Measurements from ENCODE around the gene NTF4.

Gene NTF4, protein sequence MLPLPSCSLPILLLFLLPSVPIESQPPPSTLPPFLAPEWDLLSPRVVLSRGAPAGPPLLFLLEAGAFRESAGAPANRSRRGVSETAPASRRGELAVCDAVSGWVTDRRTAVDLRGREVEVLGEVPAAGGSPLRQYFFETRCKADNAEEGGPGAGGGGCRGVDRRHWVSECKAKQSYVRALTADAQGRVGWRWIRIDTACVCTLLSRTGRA

DNA sequence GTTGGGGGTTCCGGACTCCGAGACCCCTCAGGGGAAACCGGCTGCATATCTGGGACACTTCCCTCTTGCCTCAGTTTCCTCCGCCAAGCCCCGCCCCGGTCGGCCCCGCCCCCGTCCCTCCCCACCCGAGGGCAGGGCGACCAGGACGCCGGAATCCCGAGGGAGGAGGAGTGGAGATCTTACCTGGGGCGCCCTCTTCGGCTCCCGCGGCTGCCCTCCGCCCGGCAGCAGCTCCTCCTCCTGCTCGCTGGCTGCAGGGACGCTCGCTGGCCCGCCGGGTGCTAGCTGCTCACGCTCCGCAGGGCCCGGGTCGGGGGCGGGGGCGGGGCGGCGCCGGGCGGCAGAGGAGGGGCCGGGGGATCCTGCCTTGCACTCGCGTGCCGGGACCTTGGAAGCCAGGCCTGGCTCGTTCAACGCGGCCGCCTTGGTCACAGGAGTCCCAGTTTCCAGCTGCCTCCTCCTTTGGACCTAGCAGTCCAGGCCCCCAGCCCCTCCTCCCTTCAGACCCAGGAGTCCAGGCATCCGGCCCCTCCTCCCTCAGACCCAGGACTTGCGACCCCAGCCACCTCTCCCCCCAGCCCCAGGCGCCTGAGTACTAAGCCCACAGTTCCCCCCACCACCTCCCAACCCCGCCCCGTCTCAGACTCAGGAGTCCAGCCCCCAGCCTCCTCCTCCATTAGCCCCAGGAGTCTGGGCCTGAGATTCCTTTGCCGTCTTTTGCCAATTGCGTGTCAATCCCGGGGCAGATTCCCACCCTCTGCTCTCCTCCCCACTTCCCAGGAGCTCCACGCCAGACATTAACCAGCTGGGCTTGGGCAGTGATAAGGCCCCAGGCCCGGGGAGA is at the start of gene NTF4:
TSS of gene NTF4 (minus strand) at position 51 of the 844 bp plus-strand sequence. CDS start 2,821 bp downstream, outside the sequence.
- DNase-seq (ENCODE audit: low spot score): no peak

DNA sequence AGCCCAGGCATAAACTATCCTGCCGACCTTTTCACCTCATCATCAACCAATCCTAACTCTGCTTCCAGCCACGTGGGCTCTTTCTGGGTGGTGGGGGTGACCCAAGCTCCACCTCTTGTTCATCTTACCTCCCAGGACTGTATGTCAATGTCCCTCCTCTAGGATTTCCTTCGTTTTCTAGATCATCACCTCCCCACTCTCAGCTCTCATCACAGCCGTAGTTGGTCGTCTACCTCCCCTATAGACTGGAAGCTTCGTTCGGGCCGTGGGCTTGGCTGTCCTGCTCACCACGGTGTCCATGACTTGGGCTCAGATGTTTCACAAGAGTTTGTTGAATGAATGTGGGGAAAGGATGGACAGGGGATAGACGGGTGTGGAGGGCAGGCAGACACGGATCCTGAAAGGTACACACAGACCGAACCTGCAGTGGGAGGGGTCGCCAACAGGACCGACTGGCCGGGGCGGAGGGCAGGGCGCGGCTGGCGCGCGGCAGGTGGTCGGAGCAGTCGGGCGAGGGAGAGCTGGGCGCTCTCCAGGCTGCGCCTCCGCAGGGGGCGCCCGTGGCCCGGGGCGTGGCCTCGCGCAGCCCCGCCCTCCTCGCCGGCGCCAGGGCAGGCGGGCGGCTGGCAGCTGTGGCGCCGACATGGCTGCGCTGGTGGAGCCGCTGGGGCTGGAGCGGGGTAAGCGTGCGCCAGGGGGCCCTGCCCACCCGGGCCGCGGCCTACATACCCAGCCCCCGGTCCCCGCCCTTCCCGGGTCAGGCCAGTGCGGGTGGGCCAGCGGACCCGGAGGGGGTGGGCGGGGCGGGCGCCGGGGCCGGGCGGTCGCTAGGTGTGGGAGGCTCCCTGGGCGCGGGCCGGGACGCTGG is 49.4 kb upstream of the NTF4 start, which contains the start of gene LIN7B:
TSS of gene LIN7B (plus strand) at position 609 of the 868 bp plus-strand sequence. CDS start at position 644, 35 bp downstream.
- peak; percentile 62 for DNase-seq (ENCODE audit: low spot score)

DNA sequence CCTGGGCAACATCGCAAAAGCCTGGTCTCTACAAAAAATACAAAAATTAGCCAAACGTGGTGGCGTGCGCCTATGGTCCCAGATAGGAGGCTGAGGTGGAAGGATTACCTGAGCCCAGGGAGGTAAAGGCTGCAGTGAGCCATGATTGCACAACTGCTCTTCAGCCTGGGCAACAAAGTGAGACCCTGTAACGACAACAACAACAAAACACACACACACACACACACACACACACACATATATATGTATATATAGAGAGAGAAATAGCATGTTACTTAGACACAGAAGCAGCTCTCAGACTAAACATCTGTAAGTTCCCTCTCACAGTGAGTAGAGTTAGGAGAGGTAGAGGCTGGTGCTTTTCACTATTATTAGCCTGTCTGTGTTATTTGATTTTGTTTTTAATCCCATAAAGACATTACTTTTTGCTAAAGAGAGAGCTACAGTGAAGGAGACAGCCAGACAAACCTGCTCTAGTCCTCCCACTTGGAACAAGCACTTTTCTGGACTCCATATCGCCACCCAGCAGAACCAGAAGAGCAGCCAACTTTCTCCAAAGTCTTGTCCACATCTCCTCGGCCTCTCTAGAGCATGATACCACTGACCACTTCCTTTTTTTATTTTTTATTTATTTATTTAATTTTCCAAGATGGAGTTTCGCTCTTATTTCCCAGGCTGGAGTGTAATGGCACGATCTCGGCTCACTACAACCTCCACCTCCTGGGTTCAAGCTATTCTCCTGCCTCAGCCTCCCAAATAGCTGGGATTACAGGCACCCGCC is 46.8 kb upstream of the NTF4 start:
- DNase-seq (ENCODE audit: low spot score): no peak

DNA sequence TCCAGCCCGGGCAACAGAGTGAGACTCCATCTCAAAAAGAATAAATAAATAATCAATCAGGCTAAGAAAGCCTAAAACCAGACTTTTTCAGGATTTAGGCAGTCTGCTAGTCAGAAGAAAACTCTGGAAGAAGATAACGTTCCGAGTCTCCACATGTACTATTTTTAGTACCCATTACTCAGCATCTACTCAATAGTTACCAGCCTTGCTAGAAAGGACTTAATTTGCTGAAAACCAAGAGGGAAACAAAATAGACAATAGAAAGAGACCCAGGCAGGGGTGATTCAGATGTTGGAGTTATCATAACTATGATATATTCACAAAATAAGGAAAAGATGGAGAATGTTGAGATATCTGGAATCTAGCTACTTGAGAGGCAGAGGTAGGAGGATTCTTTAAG is 45.9 kb upstream of the NTF4 start:
- no peak for DNase-seq (ENCODE audit: low spot score)

DNA sequence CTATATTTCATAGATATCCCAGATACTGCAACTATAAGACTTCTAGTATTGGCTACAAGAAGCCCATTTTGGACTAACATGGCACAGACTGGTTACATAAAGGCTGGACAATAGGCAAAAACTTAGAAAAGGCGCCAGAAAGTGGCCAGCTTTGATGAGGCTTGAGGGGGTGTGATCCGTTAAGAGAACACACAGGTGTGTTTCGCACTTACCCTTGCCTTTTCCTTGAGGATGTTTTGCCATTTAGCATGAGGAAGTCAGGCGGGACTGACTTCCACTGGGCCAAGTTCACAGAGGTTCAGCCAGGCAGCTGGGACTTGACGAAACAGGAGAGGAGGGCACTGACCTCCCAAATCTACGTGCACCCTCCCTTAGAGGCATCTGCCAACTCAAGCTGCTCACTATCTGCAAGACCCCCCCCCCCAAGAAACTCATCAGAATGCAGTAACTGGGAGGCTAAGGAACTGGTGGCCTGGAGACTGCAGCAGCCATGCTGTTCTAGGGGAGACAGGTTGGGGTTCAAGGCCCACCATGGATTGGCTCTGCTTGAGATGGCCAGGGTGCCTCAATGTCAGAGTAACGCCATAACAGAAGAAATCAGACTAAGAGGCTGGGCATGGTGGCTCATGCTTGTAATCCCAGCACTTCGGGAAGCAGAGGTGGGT is 45.1 kb upstream of the NTF4 start:
- no peak for DNase-seq (ENCODE audit: low spot score)

DNA sequence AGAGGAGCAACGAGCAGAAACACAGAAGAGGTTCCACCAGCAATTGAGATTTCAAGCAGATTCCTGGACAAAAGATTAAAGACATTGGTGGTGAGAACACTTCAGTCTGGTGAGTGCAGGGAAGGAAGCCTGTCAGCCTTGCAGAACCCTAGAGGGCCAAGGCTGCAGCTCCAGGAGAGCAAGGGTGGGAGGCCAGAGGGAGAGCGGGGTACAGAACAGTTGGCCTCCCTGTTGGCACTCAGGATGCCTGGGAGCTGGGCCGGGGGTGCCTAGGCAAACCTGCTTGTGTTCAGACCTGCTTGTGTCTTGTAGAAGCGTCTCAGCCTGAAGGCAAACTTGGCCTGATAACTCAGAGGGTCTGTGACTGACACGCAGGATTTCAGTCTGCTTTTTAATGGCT is 44.4 kb upstream of the NTF4 start:
- no peak for DNase-seq (ENCODE audit: low spot score)

DNA sequence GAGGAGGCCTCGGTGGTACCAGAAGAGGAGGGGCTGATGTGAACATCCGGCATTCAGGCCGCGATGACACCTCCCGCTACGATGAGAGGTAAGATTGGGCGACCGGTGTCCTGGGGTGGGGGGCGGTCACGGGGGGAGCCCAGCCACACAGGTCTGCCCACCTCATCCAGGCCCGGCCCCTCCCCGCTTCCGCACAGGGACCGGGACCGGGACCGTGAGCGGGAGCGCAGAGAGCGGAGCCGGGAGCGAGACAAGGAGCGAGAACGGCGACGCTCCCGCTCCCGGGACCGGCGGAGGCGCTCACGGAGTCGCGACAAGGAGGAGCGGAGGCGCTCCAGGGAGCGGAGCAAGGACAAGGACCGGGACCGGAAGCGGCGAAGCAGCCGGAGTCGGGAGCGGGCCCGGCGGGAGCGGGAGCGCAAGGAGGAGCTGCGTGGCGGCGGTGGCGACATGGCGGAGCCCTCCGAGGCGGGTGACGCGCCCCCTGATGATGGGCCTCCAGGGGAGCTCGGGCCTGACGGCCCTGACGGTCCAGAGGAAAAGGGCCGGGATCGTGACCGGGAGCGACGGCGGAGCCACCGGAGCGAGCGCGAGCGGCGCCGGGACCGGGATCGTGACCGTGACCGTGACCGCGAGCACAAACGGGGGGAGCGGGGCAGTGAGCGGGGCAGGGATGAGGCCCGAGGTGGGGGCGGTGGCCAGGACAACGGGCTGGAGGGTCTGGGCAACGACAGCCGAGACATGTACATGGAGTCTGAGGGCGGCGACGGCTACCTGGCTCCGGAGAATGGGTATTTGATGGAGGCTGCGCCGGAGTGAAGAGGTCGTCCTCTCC is 43.2 kb upstream of the NTF4 start:
- DNase-seq (ENCODE audit: low spot score): no peak

DNA sequence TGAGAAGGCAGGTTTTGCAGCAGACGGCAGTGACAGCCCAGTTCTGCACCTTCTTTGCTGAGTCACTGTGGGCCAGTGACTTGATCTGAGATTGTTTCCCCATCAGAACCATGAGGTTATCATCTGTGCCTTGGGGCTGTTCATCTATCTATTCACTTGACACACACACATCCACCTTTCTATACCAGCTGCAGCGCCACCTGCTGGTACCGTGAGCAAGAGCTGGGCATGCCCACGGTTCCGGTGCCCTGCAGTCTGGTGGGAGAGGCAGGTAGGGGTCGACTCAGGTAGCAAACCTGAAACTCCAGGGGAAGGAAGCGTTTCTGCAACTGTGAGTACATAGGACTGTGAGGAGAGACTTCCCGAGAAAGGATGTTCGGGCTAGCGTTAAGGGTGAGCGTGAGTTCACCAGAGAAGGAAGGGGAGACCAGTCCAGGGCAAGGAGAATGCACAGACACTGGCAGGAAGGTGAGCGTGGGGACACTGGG is 42.1 kb upstream of the NTF4 start:
- DNase-seq (ENCODE audit: low spot score): no peak

DNA sequence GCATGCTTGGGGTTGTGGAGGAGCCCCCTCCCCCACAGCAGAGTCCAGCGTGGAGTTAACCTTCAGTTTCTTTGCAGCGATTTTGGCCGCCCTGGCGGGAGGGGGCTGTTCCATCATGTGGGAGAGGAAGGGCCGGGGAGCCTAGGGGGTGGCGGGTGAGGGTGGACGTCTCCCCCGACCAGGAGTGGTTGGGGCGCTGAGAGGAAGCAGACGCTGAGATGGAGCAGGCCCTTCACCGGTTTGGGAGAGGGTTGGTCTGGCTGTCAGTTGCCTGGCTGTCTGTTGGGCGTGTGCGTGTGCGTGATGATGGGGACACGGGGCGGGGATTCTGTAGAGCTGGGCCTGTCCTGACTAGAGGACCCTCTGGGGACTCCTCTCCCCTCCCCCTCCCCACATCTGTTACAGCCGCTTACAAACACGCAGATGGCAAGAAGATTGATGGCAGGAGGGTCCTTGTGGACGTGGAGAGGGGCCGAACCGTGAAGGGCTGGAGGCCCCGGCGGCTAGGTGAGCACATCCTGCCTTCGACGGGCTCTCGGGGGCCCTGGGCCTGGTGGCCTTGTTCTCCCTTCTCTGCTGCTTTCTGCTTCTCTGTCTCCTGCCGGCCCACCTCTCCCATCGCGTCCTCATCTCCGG is 39.7 kb upstream of the NTF4 start:
- no peak for DNase-seq (ENCODE audit: low spot score)

DNA sequence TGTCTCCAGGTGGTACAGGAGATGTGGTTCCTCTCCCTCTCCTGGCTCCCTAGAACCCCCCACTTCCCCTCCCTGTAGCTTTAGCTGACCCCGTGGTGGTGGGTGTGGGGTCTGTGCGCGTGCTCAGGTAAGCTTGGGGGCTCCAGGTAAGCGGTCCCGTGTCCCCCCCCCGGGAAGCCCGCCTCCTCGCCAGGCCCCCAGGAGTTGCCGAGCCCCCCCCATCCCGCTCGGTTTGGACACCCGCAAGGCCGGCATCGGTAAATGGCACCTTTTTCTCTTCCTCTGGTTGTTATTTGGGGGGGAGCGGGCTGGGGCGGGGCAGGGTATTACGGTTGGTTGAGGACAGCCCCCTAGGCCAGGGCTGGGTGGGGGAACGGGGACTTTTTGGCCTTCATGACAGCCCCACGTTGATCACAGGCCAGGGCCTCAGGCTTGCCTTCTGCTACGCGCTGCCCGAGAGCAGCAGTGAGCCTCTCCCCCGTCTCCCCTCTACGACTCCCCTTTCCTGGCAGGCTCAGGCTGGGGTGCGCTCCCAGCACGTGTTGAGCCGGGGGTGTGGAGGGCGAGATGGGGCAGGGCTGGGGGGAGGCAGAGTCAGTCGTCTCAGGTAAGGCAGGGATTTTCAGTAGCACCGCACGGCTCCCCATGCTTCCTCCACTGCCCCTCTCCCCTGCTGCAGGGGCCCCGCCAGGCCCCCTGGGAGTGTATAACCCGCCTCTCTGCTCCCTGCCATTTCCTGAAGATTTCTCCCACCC is 38.9 kb upstream of the NTF4 start:
- no peak for DNase-seq (ENCODE audit: low spot score)

DNA sequence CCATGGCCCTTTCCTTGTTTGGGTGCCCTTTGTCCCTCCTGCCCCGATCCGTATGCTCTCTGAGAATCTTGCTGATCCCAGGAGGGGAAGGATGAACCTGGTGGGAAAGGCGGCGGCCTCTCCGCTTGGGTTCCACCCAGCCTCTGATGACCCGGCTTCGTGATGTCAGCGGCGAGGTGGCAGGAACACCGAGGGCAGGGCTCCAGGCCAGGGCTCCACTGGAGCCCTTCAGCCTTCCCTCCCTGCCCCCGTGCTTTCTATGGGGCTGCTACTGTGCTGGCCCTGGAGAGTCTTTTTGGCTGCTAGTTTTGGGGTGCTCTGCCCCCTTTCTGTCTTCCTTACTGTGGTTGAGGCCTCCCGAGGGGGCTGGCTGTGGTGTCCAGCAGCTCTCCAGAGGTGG is 37.7 kb upstream of the NTF4 start:
- DNase-seq (ENCODE audit: low spot score): no peak

DNA sequence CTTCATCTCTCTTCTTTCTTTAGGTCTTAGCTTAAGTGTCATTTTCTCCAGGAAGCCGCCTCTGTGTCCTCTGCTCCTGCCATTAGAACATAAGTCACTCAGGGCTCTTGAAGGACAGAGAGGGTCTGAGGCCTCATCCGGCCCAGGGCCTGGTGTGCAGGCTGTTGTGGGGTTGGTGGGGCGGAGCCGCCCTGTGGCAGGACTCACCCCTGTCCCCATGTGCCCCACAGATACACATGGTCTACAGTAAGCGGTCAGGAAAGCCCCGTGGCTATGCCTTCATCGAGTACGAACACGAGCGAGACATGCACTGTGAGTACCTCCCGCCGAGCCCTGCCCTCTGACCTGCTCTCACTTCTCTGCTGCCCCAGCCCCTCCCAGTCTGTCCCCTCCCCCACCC is 36.5 kb upstream of the NTF4 start:
- no peak for DNase-seq (ENCODE audit: low spot score)

DNA sequence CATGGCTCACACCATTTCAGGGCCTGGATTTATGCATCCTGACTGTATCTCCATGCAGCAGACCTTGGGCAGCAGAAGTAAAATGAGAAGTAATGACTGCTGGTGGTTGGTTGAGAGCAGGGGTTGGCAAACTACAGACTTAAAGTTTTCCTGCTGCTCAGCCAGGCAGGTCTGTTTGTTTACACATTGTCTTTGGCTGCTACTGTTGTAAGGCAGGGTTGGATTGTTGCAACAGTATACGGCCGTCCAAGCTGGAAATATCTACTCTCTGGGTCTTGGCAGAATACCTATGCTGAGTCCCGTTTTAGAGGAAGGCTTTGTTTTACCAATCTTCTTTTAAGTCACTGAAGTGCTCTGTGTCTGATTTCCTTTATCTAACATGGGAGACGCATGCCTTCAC is 34.2 kb upstream of the NTF4 start:
- DNase-seq (ENCODE audit: low spot score): no peak

DNA sequence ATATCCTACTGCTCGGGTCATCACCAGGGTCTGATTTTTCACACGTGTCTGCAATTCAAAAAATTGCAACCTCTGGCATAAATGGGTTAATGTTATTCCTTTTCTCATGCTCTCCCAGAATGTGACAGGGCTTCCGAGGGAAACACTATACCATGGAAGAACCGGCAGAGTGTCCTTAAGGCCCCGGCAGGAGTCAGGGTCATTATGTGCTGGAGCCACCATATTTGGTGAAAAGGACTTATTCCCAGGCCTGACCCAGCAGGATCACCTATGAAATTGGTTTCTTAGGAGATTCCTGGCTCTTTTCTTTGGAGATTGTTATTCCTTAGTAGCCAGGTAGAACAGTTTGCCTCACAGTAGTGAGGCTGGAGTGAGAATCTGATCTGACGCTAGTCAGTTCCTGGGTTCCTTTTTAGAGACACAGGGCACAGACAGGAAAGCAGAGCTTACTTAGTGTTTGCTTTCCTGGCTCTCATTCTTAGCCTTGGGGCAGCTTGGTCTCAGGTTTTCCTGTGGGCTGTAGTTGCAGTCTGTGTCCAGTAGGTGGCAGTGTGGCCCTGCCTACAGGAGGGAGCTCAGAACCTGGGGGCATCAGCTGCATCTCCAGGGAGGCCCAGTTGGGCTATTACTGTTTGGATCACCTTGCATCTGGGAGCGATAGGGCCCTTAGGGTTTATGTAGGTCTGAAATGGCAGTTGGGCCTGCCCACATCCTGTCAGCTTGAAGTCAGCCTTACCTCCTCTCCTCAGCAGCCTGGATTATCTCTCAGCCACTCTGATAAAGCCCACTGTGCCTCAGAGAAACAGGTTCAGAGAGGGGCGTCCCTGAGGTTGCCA is 33.1 kb upstream of the NTF4 start:
- DNase-seq (ENCODE audit: low spot score): peak; percentile 61

DNA sequence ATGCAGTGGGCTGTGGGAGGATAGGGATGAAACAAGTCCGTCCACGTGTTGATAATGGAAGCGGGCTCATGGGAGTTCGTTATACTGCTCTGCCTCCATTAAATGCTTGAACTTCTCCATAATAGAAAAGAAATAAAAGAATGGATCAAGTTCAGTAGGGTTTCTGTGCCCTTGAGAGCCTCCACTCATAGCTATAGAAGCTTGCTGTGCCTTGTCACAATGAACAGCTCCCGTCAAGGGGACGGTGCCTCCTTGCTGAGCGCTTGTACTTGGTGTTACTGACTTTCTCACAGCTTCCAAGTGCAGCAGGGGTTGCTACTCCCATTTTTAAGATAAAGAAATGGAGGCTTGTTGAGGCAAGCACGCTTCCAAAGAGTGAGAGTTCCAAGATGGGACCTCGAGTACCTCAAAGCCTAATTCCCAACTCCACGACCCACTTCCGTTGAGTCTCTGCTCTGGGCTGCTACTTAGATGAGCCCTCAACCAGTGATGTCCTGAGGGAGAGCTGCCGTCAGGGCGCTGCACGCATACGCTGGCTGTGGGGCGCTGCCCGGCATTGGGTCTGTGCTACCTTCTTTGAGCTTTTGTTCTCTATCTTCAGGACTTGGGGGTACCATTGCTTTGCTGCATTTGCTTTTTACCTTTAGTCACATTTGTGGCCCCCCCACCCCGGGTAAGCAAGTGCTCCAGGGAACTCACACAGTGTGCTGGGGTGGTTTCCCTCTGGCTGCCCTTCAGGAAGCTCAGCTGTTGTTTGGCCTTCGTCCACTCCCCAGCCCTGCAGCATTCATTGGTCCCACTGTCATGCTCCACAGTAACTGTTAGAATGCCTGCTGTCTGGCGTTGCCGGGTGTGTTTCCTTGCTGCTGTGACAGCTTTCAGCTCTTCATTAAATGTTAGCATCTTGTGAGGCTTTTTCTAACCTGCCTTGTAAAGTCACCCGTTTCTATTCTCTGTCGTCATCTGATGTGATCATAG is 30.2 kb upstream of the NTF4 start:
- DNase-seq (ENCODE audit: low spot score): peak; percentile 60

DNA sequence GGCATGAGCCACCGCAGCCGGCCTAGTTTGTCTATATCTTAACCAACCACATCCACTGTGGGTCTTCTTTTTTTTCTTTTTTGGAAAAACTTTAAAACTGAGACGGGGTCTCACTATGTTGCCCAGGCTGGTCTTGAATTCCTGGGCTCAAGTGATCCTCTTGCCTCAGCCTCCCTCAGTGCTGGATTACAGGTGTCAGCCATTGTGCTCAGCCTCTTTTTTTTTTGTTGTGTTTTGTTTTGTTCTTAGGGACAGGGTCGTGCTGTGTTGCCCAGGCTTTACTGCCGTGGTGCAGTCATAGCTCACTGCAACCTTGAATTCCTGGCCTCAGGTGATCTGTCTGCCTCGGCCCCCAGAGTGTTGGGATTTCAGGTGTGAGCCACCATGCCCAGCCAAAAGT is 28.1 kb upstream of the NTF4 start:
- no peak for DNase-seq (ENCODE audit: low spot score)
